ENCODE results near the gene DENND2D.

GRCh38 chr1:111202707-111203623 lies 2.5 kb upstream of the DENND2D start:
- no peak for TF ChIP-seq CTCF (IDR thresholded peaks at IDR 0.05; ENCODE audit: low read length)
- no peak for TF ChIP-seq EZH2 (IDR thresholded peaks at IDR 0.05; ENCODE audit: borderline replicate concordance, low read length)

All from OCI-LY1 (cell line).